GM12865 (cell line): ENCODE data around the gene CAPN10.

ENCODE experiments used
- DNase-seq: peaks from one replicate; pipeline ENCODE4 v3.0.0; 2010; ENCODE audit warnings: low read depth
- H3K4me3 ChIP-seq: 2 replicates; pipeline ENCODE4 v1.5.1; 2011; ENCODE audit warnings: mild to moderate bottlenecking, low read depth, low read length, control low read depth
- CTCF ChIP-seq: IDR thresholded peaks from 2 replicates; pipeline ENCODE4 v1.5.1; 2011; ENCODE audit warnings: low read length, control low read depth, low read depth, inconsistent platforms; ENCODE audit not compliant: insufficient read depth; ENCODE audit errors: missing control alignments

Gene CAPN10

DNA sequence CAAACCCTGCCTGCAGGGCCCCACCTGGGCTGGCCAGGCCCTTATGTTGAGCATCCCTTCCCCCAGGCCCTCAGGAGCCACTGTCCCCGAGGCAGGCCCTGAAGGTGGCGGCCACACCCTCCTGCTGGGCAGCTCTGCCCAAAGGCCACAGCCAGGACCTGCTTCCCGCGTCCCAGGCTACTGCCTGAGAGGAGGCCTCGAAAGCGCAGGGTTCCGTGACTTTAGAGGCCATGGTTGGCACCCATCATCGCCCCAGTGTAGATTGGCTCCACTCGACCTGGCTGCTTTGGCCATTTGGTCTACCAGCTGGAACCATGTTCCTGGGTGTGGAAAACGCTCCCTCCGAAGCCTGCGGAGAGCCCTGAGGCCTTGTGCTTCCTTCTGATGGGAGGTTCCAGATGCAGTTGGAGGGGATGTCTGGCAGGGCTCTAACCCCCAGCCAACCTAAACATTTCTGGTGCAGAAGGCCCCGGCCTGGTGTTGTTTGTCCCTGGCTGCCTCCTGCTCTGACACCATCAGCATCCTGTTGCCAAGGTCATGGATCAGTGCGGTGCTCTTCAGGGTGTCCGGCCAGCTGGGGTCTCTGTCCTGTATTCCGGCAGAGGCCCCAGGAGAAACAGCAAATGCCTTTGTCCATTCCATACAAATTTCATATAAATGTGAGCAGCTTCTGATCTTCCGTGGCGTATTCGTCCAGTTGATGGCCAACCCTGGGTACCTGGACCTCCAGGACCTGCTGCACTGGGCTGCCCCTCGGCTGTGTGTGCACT lies 14.7 kb downstream of the CAPN10 start:
- no peak for TF ChIP-seq CTCF
- DNase-seq: no peak
- no peak overlapping the region for H3K4me3 ChIP-seq

DNA sequence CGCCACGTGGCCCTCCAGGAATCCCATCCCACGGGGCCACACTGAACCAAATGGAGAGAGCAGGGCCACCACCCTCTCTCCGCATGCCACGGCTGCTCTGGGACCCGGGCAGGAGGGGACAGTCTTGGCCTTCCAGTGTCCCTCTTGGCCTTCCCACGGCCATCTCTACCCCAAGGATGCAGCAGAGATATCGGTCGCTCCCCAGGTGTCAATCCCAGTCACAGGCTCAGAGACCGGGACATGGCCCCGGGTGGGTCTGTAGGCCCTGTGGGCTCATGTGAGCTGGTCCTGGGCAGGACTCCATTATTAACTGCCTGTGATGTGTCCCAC lies 15.3 kb downstream of the CAPN10 start:
- no peak overlapping the region for H3K4me3 ChIP-seq
- no peak for TF ChIP-seq CTCF
- no peak for DNase-seq

- DNase-seq: no peak
- no peak overlapping the region for H3K4me3 ChIP-seq
- TF ChIP-seq CTCF: no peak
These were observed 15.9 kb downstream of the CAPN10 start for GRCh38 chr2:240602266-240603050.

- no peak for TF ChIP-seq CTCF
- no peak for DNase-seq
- no peak overlapping the region for H3K4me3 ChIP-seq
These were observed 16.7 kb downstream of the CAPN10 start for GRCh38 chr2:240603081-240603835.

GRCh38 chr2:240603846-240604245 lies 17.3 kb downstream of the CAPN10 start:
- H3K4me3 ChIP-seq: no peak overlapping the region
- TF ChIP-seq CTCF: no peak
- DNase-seq: no peak

- peak; percentile 45 for DNase-seq
- no peak overlapping the region for H3K4me3 ChIP-seq
- peak; percentile 55 for TF ChIP-seq CTCF
These were observed 17.9 kb downstream of the CAPN10 start for GRCh38 chr2:240604291-240604938.
